NCI-H2227 treated with DMSO at 0.1 percent for 48 hours (cell line): ENCODE results near the gene GRHL1.

Experiments
- DNase-seq: peaks from one replicate; lab custom pipeline; 2025; lab: John Stamatoyannopoulos, UW

The GRHL1 gene

GRCh38 chr2:9994462-9994861 is 43.0 kb downstream of the GRHL1 start:
- DNase-seq, result no peak

- no peak for DNase-seq
Observed at GRCh38 chr2:9995059-9995458, 43.6 kb downstream of the GRHL1 start.

- no peak for DNase-seq
Observed at GRCh38 chr2:9996321-9996720, 44.8 kb downstream of the GRHL1 start.

GRCh38 chr2:9997936-9998335 is 46.4 kb downstream of the GRHL1 start:
- no peak for DNase-seq

GRCh38 chr2:9998916-9999654 is 47.6 kb downstream of the GRHL1 start:
- no peak for DNase-seq

- DNase-seq, result no peak
Observed at GRCh38 chr2:9999693-10000092, 48.2 kb downstream of the GRHL1 start.

GRCh38 chr2:10000541-10000940 is 49.0 kb downstream of the GRHL1 start:
- no peak for DNase-seq

- DNase-seq, result peak; percentile 36
Observed at GRCh38 chr2:10001586-10001985, 50.1 kb downstream of the GRHL1 start.

GRCh38 chr2:10002109-10002508 is 50.6 kb downstream of the GRHL1 start:
- DNase-seq, result no peak

GRCh38 chr2:10002681-10003080 is 51.2 kb downstream of the GRHL1 start:
- DNase-seq, result no peak

GRCh38 chr2:10003206-10004125 is 52.0 kb downstream of the GRHL1 start:
- DNase-seq, result no peak

- DNase-seq, result no peak
Observed at GRCh38 chr2:10004401-10004800, 52.9 kb downstream of the GRHL1 start.

GRCh38 chr2:10004836-10005235 is 53.3 kb downstream of the GRHL1 start:
- no peak for DNase-seq

- no peak for DNase-seq
Observed at GRCh38 chr2:10005461-10006235, 54.2 kb downstream of the GRHL1 start.

- no peak for DNase-seq
Observed at GRCh38 chr2:10006236-10007161, 55.0 kb downstream of the GRHL1 start.

GRCh38 chr2:10007435-10007834 is 55.9 kb downstream of the GRHL1 start:
- no peak for DNase-seq

GRCh38 chr2:10007921-10008808 is 56.7 kb downstream of the GRHL1 start:
- DNase-seq, result no peak

- DNase-seq, result no peak
Observed at GRCh38 chr2:10008809-10009176, 57.3 kb downstream of the GRHL1 start.

GRCh38 chr2:10009271-10009810 is 57.8 kb downstream of the GRHL1 start:
- DNase-seq, result no peak
